OCI-LY1 (cell line): ENCODE measurements around the gene MYO16.
"Not testable (repeated sequence)": the region's sequence is repeated elsewhere in the genome, so short reads cannot be mapped to it uniquely, and the experiment has no call there.

Experiments
- CTCF ChIP-seq: fragments of 200-600 bp; sonication (generic), shearing (Covaris generic); IDR thresholded peaks from 2 replicates; pipeline ENCODE4 v1.5.1; 2017; ENCODE audit warnings: mild to moderate bottlenecking, antibody characterized with exemption, low read length, moderate library complexity, mixed read lengths
- EZH2 ChIP-seq: fragments of 200-600 bp; sonication (generic), shearing (Covaris generic); IDR thresholded peaks from 2 replicates; pipeline ENCODE4 v1.8.0; 2017; ENCODE audit warnings: borderline replicate concordance, mixed run types, mild to moderate bottlenecking, antibody characterized with exemption, low read length, moderate library complexity, mixed read lengths

GRCh38 chr13:109217510-109217909 is 588.1 kb downstream of the MYO16 start:
- not testable (repeated sequence) for TF ChIP-seq CTCF, EZH2
